GM10266 (cell line): Measurements from ENCODE around the gene TIMP3.
"Not testable (repeated sequence)": the region's sequence is repeated elsewhere in the genome, so short reads cannot be mapped to it uniquely, and the experiment has no call there.

Experiments
- DNase-seq: peaks from one replicate; pipeline ENCODE4 v3.0.0; 2012; ENCODE audit errors: extremely low spot score
- CTCF ChIP-seq: IDR thresholded peaks from 2 replicates; pipeline ENCODE4 v1.5.1; 2012; ENCODE audit warnings: mild to moderate bottlenecking, low read depth; ENCODE audit not compliant: control insufficient read depth, insufficient read depth; ENCODE audit errors: missing control alignments

The TIMP3 gene

GRCh38 chr22:32801537-32802236 is at the start of gene TIMP3:
TSS of gene TIMP3 (plus strand) at chr22:32801705. CDS start at chr22:32802002, 297 bp downstream.
- TF ChIP-seq CTCF = no peak
- no peak for DNase-seq

GRCh38 chr22:32752326-32752725 is 49.2 kb upstream of the TIMP3 start:
- TF ChIP-seq CTCF = no peak
- no peak for DNase-seq

GRCh38 chr22:32752816-32753520 is 48.5 kb upstream of the TIMP3 start:
- no peak for DNase-seq
- no peak for TF ChIP-seq CTCF

- no peak for DNase-seq
- TF ChIP-seq CTCF = no peak
Observed at GRCh38 chr22:32753591-32753990, 47.9 kb upstream of the TIMP3 start.

GRCh38 chr22:32754413-32755041 is 47.0 kb upstream of the TIMP3 start:
- DNase-seq = no peak
- no peak for TF ChIP-seq CTCF

GRCh38 chr22:32757086-32757762 is 44.3 kb upstream of the TIMP3 start:
- DNase-seq = not testable (repeated sequence)

GRCh38 chr22:32758866-32759385 is 42.6 kb upstream of the TIMP3 start:
- no peak for TF ChIP-seq CTCF
- DNase-seq = no peak
